8988T (cell line): Measurements from ENCODE around the gene CACNA1I.

Experiments
- DNase-seq: peaks from one replicate; pipeline ENCODE4 v3.0.0; 2011

The CACNA1I gene

DNA sequence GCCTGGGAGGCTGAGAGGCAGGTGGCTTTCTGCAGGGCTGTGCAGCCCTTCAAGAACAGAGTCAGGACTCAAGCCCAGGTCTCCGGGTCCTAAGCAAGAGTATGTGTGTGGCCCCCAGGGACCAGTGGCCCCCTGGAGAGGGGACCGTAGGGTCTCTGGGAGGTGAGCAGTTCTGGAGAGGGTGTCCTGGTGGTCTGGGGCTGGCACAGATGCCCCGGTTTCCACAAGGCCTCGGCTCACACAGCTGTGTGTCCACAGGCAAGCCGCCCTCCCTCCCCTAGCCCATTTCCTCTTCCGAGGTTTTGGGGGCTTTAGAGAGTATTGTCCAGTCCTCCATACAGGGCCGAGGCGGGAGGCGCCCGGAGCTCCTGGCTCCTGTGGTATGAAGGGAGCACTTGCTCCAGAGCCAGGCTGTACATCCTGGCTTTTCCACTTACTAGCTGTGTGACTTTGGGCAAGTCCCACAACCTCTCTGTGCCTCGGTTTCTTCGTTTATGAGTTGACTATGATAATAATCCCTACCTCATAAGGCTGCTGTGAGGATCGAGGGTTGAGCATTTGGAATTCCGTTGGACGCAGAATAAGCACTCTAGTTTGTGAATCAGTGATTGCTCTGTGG, 34.6 kb upstream of the CACNA1I start:
- no peak for DNase-seq

DNA sequence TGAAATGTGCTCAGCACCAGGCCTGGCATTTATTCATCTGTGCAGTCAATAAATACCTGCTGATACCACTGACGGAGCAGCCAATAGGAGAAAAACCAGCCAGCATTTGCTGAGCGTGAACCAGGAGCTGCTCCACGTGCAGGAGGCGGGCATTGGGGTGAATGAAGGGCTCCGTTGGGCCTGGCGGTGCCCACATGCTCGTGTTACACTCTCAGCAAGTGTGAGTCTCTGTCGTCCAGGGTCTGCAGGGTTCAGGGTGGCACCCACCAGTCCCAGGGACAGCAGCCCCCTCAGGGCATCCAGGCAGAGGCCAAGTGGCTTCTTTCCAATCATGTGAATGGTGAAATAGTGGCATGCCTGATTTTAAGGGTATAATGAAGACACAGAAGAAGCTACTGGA, 33.8 kb upstream of the CACNA1I start:
- no peak for DNase-seq

DNA sequence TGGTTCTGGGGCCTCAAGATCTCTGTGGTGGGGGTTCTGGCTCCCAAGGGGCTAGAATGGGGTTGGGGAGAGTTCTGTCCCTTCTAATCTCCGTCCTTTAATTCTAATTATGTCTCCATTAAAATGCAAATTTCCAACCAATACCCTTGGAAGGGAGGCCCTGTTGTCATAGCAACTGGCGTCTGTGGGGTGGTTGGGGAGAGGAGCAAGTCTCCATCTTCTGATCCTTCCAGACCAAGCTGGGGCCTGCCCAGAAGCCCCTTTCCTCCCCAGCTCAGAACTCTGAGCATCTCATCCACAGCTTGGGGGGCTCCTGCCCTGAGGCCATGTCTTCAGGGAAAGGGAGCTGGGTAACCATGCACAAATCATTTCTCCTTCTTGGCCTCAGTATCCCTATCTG, 32.6 kb upstream of the CACNA1I start:
- no peak for DNase-seq

DNA sequence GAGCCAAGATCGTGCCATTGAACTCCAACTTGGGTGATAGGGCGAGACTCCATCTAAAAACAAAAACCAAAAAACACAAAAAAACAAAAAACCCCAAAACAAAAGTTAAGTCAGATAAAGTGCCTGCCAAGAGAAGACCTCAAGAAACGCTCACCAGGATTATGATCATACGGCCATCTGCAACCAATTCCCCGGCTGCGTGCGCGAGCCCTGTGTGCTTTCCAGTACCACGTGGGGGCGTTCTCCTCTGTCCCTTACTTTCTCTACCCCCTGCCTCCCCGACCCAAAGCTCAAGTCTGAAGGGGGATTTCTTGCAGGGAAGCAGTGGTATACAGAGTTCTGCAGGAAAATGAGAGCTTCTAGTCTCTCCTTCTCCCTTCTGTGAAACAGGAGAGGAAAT, 27.5 kb upstream of the CACNA1I start:
- DNase-seq, result no peak

DNA sequence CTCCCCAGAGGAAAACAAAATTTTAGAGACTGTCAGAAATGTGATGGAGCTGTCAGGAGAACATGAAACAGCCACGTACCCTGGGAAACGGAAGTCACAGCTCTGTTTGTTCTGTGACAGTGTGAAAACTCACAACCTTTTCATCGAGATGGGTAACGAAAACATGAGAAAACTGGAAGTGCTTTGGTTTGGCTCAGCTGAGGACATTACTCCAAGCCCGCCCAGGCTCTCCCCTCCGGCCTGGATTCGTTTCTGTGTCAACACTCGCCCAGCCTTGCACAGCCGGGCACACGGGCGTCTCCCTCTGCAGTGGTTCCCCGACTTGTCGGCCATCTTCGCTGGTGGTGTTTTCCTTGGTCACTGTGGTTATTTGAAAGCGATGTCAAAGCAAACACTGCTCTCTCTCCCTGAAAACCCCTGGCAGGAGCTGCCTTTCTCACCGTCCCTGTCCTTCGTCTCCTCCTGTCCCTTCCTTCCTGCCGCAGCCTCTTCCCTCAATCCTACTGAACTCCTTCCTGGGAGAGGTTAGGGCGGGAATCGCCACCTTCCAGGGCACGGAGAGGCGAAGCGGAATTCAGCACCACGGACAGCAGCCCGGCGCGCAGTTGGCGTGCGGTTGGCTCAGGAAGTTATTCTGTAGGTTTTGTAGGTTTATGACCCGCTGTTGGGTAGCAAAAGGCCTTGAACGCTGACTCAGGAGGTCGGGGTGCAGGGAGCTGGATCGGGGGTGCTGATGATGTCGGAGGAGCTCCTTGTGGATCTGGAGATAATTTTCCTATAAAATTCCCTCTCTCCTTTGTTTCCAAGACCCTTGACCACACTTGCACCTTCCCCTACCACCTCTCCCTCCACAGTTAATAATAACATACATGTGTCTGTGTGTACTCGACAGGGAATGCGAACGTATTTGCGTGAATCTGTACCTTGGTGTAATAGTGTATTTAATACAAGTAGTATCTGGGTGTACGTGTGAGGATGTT, 24.9 kb upstream of the CACNA1I start:
- no peak for DNase-seq

DNA sequence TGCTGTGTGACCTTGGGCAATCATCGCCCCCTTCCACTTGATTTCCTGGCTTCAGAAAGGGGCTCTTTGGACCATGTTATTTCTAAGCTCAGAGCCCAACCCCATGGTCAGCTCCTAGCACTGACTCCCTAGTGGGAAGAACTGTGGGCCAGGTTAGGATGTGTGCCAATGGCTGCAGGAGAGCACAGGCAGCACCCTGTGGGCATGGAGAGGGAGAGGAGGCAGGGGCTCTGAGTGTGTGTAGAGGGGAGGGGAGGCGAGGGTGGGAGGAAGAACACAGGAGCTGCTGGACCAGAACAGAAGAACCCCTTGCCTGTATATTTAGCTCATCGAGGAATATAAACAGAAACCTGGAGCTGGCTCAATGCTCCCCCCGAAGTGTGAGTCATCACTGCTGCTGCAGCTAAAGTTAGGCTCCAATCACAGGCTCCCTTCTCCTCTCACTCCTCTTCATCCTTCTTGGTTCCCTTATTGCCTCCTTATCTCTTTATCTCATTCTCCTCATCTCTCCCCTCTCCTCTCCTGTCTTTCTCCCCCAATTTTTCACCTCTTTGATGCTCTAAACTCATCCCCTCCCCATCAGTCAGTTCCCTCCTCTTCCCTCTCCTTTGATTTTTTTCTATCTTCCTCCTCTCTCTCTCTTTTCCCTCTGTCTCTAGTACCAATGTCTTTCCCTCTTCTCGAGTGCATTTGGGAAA, 23.5 kb upstream of the CACNA1I start:
- no peak for DNase-seq

DNA sequence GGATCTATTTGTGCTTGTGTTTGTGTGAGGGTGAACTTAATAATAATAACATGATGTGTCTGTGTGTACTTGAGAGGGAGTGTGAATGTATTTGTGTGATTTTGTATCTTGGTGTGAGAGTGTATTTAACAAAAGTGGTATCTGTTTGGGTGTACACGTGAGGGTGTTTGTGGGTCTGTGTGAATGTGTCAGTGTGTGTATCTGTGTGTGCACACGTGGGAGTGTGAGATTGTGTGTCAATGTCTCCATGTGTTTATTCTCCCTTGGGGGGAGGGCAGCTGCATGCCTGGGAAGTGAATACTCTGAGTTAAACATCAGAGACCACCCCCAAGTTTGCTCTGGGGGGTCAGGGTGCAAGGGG, 23.0 kb upstream of the CACNA1I start:
- no peak for DNase-seq

DNA sequence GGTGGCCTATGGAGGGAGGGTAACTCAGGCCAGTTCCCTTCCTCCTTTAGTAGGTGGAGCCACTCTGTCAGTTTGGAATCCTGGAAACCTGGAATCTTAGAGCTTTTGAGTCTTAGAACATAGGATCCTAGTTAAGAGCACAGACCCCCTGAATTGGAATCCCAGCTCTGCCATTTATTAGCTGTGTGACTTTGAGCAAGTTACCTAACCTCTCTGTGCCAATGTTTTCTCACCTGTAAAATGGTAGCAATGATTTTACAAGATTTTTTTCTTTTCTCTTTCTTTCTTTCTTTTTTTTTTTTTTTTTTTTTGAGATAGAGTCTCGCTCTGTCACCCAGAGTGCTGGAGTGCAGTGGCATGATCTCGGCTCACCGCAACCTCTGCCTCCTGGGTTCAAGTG, 17.1 kb upstream of the CACNA1I start:
- no peak for DNase-seq

DNA sequence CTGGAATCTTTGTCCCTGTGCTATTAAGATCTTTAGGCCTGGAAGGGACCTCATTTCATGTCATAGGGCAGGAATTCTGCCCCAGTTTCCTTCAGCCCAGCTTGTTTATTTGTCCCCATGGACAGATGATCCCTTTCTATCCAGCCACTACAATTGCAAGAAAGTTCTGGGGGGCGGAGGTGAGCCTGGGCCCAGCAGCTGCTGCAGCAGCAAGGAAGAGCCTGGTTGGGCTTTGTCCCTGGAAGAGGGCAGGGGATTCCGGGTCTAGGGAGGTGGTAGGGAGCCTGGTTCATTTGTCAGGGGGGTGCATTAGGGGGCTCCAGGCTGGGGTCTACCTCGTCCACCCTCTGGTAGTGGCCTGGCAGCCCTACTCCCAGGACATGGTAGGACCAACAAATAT, 16.4 kb upstream of the CACNA1I start:
- no peak for DNase-seq

DNA sequence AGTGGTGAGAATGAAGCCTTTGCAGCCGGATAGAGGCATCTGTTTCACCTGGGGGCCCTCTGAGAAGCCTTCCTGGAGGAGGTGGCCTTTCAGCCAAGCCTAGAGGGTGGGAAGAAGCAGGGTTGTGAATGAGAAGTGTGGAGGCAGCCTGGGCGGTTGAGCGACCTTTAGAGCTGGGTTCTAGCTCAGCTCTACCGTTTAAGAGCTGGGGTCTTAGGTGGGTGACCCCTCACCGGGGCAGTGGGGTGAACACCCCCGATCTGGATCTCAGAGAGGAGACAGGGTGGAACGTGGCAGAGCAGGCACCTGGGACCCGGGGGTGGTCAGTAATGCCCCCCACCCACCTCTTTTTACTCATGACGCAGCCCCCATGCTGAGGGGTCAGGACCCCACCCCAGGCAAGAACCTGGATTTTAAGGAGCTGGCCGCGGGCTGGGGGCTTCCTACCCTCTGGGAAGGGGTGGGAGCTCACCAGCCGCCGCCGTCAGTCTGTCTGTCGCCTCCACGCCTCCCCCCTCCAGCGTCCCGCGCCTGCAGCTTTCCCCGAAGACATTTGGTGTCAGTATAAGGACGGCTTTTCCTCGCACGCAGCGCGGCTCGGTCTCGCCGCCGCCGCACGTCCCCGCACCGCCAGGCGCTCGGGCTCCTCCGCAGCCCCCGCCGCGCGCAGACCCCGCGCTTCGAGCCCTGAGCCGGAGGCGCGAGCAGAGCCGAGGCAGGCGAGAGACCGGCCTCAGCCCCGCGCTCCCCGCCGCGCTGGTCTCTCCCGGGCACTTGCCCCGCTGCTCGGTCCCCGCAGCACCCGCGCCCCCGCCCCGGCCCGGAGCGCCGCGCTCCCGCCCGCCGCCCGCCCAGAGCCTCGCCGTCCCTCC, 13.3 kb upstream of the CACNA1I start:
- no peak for DNase-seq

DNA sequence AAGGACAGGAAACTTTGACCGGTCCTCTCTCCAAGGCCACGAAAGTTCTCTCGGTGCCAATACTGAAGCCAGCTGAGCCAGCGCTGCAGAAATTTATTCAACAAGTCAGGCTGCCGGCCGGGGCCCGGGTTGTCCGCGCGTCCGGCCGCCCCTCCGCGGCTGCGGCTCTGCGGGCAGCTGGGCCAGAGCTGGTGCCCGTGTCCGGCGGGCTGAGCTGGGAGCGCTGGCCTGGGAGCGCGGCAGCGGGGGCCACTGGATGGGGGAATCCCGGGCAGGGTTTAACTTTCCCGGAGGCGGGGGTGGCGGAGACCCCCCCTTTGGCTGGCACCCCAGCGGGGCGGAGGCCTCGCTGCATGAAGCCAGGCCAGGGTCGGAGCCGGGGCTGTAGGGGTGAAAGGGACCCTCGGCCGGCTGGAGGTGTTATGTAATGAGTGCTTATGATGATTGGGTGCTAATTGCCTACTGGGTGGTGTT, 12.3 kb upstream of the CACNA1I start:
- DNase-seq, result no peak

DNA sequence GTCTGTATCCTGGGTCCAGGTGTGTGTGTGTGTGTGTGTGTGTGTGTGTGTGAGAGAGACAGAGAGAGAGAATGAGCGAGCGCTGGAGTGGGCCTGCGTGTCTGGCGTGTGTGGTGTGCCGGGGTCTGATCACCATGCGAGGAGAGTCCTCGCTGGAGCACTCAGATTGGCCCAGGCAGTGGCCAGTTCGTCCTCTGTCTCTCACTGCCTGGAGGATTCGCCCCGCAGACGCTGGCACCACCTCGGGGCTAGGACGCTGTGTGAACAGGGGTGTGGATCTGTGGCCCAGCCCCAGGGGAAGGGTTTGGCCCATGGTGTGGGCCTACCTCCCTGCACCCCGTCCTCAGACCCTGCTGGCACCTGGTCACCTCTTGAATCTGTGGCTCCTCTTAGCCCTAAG, 11.6 kb upstream of the CACNA1I start:
- no peak for DNase-seq

DNA sequence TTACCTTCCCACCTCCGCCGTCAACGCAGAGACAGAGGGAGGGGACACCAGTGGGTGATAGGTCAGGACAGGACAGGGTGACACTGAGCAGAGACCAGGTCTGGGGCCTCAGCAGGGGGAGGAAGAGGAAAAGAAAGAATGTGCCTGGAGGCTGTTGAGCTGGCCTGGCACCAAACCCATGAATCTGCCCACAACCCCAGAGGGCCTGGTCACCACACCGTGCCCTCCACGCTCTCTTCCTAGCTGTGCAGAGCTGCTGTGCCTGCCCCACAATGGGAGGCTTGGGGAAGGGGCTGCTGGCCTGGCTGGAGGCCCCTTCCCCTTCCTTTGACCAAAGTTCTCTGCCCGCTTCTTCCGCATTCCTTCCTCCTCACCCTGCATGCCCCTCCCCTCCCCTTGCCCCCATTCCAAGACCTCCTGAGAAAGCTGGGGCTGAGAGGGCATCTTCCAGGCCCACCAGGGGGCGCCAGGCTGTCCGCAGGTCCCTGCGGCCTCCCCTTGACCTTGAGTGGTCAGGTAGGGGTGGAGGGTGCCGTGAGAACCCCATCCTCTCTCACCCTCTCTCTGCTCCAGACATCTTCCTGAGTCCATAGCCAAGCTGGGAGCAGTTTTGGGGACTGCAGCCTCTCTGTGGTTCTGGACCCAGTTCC, 11.0 kb upstream of the CACNA1I start:
- DNase-seq, result peak; percentile 58

DNA sequence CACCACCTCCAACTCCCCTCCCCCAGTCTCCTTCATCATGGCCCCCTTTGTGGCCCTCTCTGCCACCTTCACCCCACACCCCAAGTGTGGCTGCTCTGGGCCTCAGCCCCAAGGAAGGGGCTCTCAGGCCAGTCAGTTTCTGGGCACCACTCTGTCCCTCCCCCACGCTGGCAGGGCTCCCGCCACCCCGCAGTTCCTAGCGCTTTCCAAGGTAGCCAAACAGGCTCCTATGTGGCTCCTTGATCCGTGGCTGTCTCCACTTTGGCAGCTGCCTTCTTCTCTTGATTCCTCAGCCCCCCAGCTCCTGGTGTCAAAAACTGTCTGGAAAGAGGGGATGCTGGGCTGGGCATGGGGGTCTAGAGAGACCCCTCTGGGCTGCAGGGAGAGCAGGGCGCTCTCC, 10.4 kb upstream of the CACNA1I start:
- DNase-seq, result no peak

DNA sequence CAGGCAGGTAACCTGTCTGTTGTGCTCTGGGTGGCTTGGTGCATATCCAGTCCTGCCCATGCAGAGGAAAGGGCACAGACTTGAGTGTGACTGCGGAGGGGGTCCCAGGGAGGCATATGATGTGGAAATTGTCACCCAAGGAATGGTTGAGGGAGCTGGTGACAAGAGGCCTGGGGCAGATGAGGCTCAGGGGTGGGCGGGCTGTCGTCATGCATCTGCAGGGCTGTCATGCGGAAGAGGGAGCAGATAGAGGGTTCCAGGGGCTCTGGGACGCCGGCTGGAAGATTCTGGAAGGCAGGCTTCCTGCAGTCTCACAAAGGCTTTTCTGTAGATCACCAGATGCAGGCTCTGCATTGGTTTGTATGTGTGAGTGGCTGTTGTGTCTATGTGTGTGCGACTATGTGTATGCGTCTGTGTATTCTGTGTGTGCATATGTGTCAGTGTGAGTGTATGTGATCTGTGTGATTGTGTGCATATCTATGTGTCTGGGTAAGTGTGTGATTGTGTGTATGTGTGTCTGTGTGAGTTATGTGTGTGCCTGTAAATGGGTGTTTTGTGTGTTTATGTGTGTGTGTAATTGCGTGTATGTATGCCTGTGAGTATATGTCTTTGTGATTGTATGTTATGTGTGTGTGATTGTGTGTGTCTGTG, 7.6 kb upstream of the CACNA1I start:
- DNase-seq, result no peak

DNA sequence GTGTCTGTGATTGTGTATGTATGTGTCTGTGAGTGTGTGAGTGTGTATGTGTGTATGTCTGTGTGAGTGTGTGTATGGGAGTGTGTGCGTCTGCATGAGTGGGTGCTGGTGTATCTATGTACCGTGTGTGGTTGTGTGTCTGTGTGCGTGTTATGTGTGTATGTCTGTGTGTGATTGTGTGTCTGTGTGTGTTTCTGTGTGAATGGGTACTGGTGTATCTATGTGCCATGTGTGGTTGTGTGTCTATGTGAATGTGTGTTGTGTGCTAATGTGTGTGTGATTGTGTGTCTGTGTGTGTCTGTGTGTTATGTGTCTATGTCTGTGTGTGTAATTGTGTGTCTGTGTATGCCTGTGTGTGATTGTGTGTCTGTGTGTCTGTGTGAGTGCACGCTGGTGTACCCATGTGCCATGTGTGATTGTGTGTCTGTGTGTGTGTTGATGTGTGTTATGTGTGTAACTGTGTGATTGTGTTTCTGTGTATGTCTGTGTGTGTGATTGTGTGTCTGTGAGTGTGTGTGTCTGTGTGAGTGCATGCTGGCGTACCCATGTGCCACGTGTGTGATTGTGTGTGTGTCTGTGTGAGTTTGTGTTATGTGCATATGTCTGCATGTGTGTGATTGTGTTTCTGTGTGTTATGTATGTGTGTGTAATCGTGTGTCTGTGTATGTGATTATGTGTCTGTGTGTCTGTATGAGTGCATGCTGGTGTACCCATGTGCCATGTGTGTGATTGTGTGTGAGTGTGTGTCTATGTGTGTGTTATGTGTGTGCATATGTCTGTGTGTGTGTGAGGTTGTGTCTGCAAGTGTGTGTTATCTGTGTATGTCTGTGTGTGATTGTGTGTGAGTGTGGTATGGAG, 6.8 kb upstream of the CACNA1I start:
- no peak for DNase-seq

DNA sequence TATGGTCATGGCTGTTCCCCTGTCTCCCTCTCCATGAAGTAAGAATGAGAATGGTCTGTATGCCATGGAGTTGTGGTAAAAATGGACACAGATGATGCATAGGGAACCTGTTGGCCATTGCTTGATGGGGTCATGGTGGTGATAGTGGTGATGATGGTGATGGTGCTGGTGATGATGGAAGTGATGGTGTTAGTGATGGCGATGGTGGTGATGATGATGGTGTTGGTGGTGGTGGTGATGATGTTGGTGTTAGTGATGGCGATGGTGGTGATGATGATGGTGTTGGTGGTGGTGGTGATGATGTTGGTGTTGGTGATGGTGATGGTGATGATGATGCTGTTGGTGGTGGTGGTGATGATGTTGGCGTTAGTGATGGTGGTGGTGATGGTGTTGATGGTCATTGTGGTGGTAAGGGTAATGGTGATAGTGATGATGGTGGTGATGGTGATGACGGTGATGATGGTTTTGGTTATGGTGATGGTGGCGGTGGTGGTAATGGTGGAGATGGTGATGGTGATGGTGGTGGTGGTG, 5.1 kb upstream of the CACNA1I start:
- DNase-seq, result no peak

DNA sequence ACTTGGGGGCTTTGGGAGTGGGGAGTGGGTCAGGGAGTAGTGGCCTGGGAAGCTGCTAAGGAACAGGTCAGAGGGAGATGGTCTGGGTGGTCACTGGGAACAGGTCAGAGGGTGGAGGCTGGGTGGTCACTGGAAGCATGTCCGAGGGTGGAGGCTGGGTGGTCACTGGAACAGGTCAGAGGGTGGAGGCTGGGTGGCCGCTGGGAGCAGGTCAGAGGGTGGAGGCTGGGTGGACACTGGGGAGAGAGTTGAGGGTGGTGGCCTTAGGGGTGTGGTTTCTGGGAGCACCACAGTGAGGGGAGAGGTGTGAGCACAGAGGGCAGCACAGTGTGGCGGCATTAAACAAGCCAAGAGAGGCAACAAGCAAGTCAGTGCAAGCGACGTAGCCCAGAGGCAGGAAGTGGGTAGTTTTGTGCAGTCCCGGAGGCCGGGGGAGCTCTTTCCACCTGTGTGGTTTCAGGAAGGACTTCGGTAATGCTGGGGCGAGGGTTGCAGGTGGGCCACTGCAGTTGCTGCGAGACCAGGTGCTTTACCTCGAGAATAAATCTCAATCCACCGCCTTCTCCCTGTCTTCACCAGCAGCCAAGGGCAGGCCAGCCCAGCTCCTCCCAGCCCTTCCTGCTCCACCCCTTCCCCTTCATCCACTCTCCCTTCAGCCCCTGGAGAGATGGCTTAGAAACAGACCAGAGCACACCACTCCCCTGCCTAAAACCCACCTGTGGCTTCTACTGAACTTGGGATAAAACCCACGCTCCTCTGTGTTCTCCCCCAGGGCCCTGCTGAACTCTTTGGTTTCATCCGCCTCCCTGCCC, 3.2 kb upstream of the CACNA1I start:
- DNase-seq, result no peak

DNA sequence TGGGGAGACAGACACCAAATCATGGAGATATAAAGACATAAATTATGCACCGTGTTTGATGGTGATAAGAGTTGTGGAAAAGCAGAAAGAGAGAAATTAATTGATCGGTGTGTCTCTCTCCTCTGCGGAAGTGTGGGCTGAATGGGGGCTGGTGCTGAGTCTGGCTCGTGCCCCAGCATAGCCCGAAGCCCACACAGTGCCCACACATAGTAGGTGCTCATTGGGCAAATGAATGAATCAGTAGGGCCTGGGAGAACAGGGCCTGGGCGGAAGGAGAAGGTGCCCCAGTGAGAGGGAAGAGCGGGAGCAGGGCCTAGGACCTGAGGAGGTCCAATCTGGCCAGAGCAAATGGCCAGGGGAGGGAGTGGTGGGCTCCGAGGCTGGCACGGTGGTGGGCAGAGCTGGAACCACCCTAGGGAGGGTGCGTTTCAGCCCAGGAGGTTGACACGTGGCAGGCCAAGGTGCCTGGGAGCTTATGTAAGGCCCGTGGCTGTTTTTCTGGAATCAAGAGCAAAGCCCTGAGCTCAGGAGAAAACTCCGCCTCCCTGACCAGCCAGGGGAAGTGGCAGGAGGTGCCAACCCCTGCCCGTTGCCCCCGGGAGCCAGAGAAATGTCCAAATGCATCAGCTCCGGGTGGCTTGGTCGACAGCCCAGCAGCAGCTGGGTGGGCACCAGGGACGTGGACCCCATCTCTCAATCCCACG, 2.1 kb upstream of the CACNA1I start:
- no peak for DNase-seq
